HEK293 (cell line): Measurements from ENCODE around the gene KRTAP21-3.

Source experiments
- CTCF ChIA-PET: fragments of 350-600 bp; formaldehyde crosslinking; extraction: SDS; loops from one replicate; lab custom pipeline; 2021; ENCODE audit warnings: antibody characterized with exemption; lab: Yijun Ruan, JAX
- POLR2A ChIA-PET: fragments of 300-600 bp; formaldehyde crosslinking; extraction: SDS; loops from one replicate; lab custom pipeline; 2020; ENCODE audit warnings: antibody characterized with exemption, inconsistent platforms; lab: Yijun Ruan, JAX
- H3K27ac ChIP-seq: fragments of 200-500 bp; sonication (Bioruptor generic); 2 replicates; pipeline ENCODE4 v1.5.1; 2014; ENCODE audit warnings: low read depth, low read length, control low read depth, inconsistent platforms; ENCODE audit errors: extremely low read depth
- H3K36me3 ChIP-seq, 2 experiments: fragments of 200-500 bp in 1 of 2; sonication (Bioruptor generic) in 1 of 2; 1 replicate in 1 of 2; 2 replicates in 1 of 2; pipeline ENCODE4 v1.5.1; 2014 to 2017; ENCODE audit warnings: inconsistent platforms in 2 of 2, low read length in 2 of 2; ENCODE audit not compliant: control insufficient read depth in 2 of 2, insufficient read depth in 1 of 2
- H3K4me1 ChIP-seq: fragments of 200-500 bp; sonication (Bioruptor generic); 2 replicates; pipeline ENCODE4 v1.5.1; 2014; ENCODE audit warnings: mild to moderate bottlenecking, low read length, inconsistent platforms; ENCODE audit not compliant: control insufficient read depth, insufficient read depth
- H3K4me3 ChIP-seq: 2 replicates; pipeline ENCODE4 v1.5.1; 2011; ENCODE audit warnings: low read depth, mild to moderate bottlenecking, control low read depth, low read length, moderate library complexity
- H3K9me3 ChIP-seq: fragments of 200-500 bp; sonication (Bioruptor generic); 2 replicates; pipeline ENCODE4 v1.5.1; 2014; ENCODE audit warnings: low read depth, low read length, inconsistent platforms; ENCODE audit not compliant: control insufficient read depth, insufficient read depth
- BCL11A ChIP-seq: fragments of 450-650 bp; formaldehyde crosslinking; IDR thresholded peaks from 2 replicates; pipeline ENCODE4 v1.5.1; 2016; ENCODE audit warnings: low read depth, missing biosample characterization, missing genetic modification characterization
- KLF16 ChIP-seq: fragments of 450-650 bp; formaldehyde crosslinking; IDR thresholded peaks from 2 replicates; pipeline ENCODE4 v1.5.1; 2017; ENCODE audit warnings: missing biosample characterization, missing genetic modification characterization
- TCF7L2 ChIP-seq: IDR thresholded peaks from 2 replicates; pipeline ENCODE4 v1.6.1; 2011; ENCODE audit warnings: low read depth, mild to moderate bottlenecking, inconsistent platforms, low read length, moderate library complexity, borderline replicate concordance
- ZBTB1 ChIP-seq: fragments of 450-650 bp; formaldehyde crosslinking; IDR thresholded peaks from 2 replicates; pipeline ENCODE4 v1.5.1; 2016; ENCODE audit warnings: missing biosample characterization, missing genetic modification characterization
- ZBTB11 ChIP-seq: fragments of 450-650 bp; formaldehyde crosslinking; conservative IDR thresholded peaks from 2 replicates; pipeline ENCODE4 v1.5.1; 2016; ENCODE audit warnings: low read depth, missing biosample characterization, missing genetic modification characterization
- ZFHX2 ChIP-seq: fragments of 450-650 bp; formaldehyde crosslinking; conservative IDR thresholded peaks from 2 replicates; pipeline ENCODE4 v1.5.1; 2016; ENCODE audit warnings: missing biosample characterization, missing genetic modification characterization
- ZNF146 ChIP-seq: fragments of 450-650 bp; formaldehyde crosslinking; IDR thresholded peaks from 2 replicates; pipeline ENCODE4 v1.5.1; 2016; ENCODE audit warnings: missing biosample characterization, missing genetic modification characterization
- ZNF157 ChIP-seq: fragments of 450-650 bp; formaldehyde crosslinking; IDR thresholded peaks from 2 replicates; pipeline ENCODE4 v1.5.1; 2016; ENCODE audit warnings: missing biosample characterization, missing genetic modification characterization
- ZNF169 ChIP-seq: fragments of 450-650 bp; formaldehyde crosslinking; IDR thresholded peaks from 2 replicates; pipeline ENCODE4 v1.5.1; 2016; ENCODE audit warnings: missing biosample characterization, missing genetic modification characterization
- ZNF19 ChIP-seq: fragments of 450-650 bp; formaldehyde crosslinking; IDR thresholded peaks from 2 replicates; pipeline ENCODE4; 2016; ENCODE audit warnings: missing biosample characterization, missing genetic modification characterization, low read depth
- ZNF211 ChIP-seq: fragments of 450-650 bp; formaldehyde crosslinking; IDR thresholded peaks from 2 replicates; pipeline ENCODE4 v1.5.1; 2016; ENCODE audit warnings: low read depth, missing biosample characterization, missing genetic modification characterization
- ZNF266 ChIP-seq: fragments of 450-650 bp; formaldehyde crosslinking; IDR thresholded peaks from 2 replicates; pipeline ENCODE4 v1.5.1; 2016; ENCODE audit warnings: missing biosample characterization, missing genetic modification characterization, low read depth
- ZNF280C ChIP-seq: fragments of 450-650 bp; formaldehyde crosslinking; IDR thresholded peaks from 2 replicates; pipeline ENCODE4 v1.5.1; 2016; ENCODE audit warnings: missing biosample characterization, missing genetic modification characterization
- ZNF433 ChIP-seq: fragments of 450-650 bp; formaldehyde crosslinking; IDR thresholded peaks from 2 replicates; pipeline ENCODE4 v1.5.1; 2016; ENCODE audit warnings: missing biosample characterization, missing genetic modification characterization, low read depth
- ZNF501 ChIP-seq: fragments of 450-650 bp; formaldehyde crosslinking; IDR thresholded peaks from 2 replicates; pipeline ENCODE4 v1.5.1; 2016; ENCODE audit warnings: missing biosample characterization, missing genetic modification characterization
- ZNF510 ChIP-seq: fragments of 450-650 bp; formaldehyde crosslinking; IDR thresholded peaks from 2 replicates; pipeline ENCODE4 v1.5.1; 2018; ENCODE audit warnings: mild to moderate bottlenecking, missing genetic modification characterization, missing biosample characterization; ENCODE audit not compliant: insufficient replicate concordance
- ZNF600 ChIP-seq: fragments of 450-650 bp; formaldehyde crosslinking; IDR thresholded peaks from 2 replicates; pipeline ENCODE4 v1.5.1; 2016; ENCODE audit warnings: missing biosample characterization, missing genetic modification characterization
- ZNF747 ChIP-seq: fragments of 450-650 bp; formaldehyde crosslinking; IDR thresholded peaks from 2 replicates; pipeline ENCODE4 v1.5.1; 2016; ENCODE audit warnings: missing biosample characterization, missing genetic modification characterization
- ZNF830 ChIP-seq: fragments of 450-650 bp; IDR thresholded peaks from 2 replicates; pipeline ENCODE4 v1.5.0; 2018; ENCODE audit warnings: missing biosample characterization, missing genetic modification characterization, low read depth, mild to moderate bottlenecking, moderate library complexity
- TF ChIP-seq, protein P1 (sequence below): fragments of 450-650 bp; formaldehyde crosslinking; IDR thresholded peaks from 2 replicates; pipeline ENCODE4 v1.5.1; 2016; ENCODE audit warnings: missing biosample characterization, missing genetic modification characterization, borderline replicate concordance
- TF ChIP-seq, protein P2 (sequence below): fragments of 450-650 bp; formaldehyde crosslinking; IDR thresholded peaks from 2 replicates; pipeline ENCODE4 v1.5.1; 2016; ENCODE audit warnings: missing biosample characterization, missing genetic modification characterization

KRTAP21-3 gene

DNA sequence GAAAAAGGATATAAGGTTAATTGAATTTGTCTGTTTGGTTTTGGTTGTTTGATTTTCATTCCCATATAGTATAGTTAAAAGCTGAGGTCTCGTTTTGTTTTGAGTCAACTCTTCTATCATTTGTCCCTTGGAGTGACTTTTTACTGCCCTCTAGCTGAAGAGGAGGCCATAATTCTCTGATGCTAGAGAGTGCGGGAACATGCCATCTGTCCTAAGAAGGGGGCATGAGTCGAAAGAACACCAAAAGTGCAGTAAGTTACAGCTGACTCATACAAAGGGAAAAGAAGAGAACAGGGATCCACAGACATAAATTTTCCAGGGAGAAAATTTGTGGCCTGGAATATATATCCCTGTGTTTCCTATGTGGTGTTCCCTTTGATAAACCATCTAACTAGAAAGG, 4.1 kb downstream of the KRTAP21-3 start:
- Histone ChIP-seq H3K27ac (no peak overlapping the region), H3K36me3 (no peaks in the 10 kb centered on the region), H3K4me1 (no peaks in the 10 kb centered on the region), H3K9me3 (no peaks in the 10 kb centered on the region)
- TF ChIP-seq KLF16 (tag by site-specific recombination) = no peak
- no peak for TF ChIP-seq ZNF266 (tag by site-specific recombination)
- TF ChIP-seq ZNF501 (tag by site-specific recombination) = no peak
- TF ChIP-seq ZNF146 = no peak
- TF ChIP-seq ZNF169 (tag by site-specific recombination) = no peak
- no peak for TF ChIP-seq ZNF600
- TF ChIP-seq, all 188 proteins: peak for 0
- H3K4me3 ChIP-seq = no peak overlapping the region
- CTCF ChIA-PET = no interaction called here
- POLR2A ChIA-PET = no interaction called here

- Histone ChIP-seq H3K36me3 (no peaks in the 10 kb centered on the region), H3K4me3 (no peak overlapping the region), H3K9me3 (no peaks in the 10 kb centered on the region), H3K4me1 (no peaks in the 10 kb centered on the region)
- CTCF ChIA-PET = no interaction called here
- POLR2A ChIA-PET = no interaction called here
- TF ChIP-seq ZNF157 (tag by site-specific recombination) = no peak
- TF ChIP-seq, protein P1, sequence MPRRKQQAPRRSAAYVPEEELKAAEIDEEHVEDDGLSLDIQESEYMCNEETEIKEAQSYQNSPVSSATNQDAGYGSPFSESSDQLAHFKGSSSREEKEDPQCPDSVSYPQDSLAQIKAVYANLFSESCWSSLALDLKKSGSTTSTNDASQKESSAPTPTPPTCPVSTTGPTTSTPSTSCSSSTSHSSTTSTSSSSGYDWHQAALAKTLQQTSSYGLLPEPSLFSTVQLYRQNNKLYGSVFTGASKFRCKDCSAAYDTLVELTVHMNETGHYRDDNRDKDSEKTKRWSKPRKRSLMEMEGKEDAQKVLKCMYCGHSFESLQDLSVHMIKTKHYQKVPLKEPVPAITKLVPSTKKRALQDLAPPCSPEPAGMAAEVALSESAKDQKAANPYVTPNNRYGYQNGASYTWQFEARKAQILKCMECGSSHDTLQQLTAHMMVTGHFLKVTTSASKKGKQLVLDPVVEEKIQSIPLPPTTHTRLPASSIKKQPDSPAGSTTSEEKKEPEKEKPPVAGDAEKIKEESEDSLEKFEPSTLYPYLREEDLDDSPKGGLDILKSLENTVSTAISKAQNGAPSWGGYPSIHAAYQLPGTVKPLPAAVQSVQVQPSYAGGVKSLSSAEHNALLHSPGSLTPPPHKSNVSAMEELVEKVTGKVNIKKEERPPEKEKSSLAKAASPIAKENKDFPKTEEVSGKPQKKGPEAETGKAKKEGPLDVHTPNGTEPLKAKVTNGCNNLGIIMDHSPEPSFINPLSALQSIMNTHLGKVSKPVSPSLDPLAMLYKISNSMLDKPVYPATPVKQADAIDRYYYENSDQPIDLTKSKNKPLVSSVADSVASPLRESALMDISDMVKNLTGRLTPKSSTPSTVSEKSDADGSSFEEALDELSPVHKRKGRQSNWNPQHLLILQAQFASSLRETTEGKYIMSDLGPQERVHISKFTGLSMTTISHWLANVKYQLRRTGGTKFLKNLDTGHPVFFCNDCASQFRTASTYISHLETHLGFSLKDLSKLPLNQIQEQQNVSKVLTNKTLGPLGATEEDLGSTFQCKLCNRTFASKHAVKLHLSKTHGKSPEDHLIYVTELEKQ (tag by site-specific recombination) = no peak
- TF ChIP-seq, all 188 proteins: peak for 0
- H3K27ac ChIP-seq = no peak overlapping the region
Measured at GRCh38 chr21:30713766-30714165, 4.8 kb downstream of the KRTAP21-3 start.

GRCh38 chr21:30710499-30710898, 8.1 kb downstream of the KRTAP21-3 start:
- H3K4me1 ChIP-seq = no peaks in the 10 kb centered on the region
- ChIA-PET POLR2A (no interaction called here), CTCF (no interaction called here)
- no peak overlapping the region for H3K4me3 ChIP-seq
- no peaks in the 10 kb centered on the region for H3K9me3 ChIP-seq
- H3K36me3 ChIP-seq = no peaks in the 10 kb centered on the region
- H3K27ac ChIP-seq = no peak overlapping the region
- TF ChIP-seq BCL11A (tag by site-specific recombination) = no peak
- no peak for TF ChIP-seq TCF7L2
- TF ChIP-seq ZFHX2 (tag by site-specific recombination) = no peak
- TF ChIP-seq ZNF19 = no peak
- TF ChIP-seq ZNF830 (tag by site-specific recombination) = no peak
- no peak for TF ChIP-seq ZNF510 (tag by site-specific recombination)
- no peak for TF ChIP-seq ZBTB1 (tag by site-specific recombination)
- TF ChIP-seq ZNF211 (tag by site-specific recombination) = no peak
- TF ChIP-seq ZNF433 = no peak
- TF ChIP-seq ZNF280C (tag by site-specific recombination) = no peak
- no peak for TF ChIP-seq ZBTB11 (tag by site-specific recombination)
- TF ChIP-seq ZNF747 = no peak
- TF ChIP-seq, protein P2, sequence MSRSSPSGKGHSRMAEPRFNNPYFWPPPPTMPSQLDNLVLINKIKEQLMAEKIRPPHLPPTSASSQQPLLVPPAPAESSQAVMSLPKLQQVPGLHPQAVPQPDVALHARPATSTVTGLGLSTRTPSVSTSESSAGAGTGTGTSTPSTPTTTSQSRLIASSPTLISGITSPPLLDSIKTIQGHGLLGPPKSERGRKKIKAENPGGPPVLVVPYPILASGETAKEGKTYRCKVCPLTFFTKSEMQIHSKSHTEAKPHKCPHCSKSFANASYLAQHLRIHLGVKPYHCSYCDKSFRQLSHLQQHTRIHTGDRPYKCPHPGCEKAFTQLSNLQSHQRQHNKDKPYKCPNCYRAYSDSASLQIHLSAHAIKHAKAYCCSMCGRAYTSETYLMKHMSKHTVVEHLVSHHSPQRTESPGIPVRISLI (tag by site-specific recombination) = no peak
